GM21529 (cell line): ENCODE results near the gene C3orf70.

Source experiments
- ATAC-seq: cut with Tn5 transposase; IDR thresholded peaks from one replicate; pipeline ENCODE4 v1.9.1; 2021; ENCODE audit not compliant: unreplicated experiment

The C3orf70 gene

GRCh38 chr3:185152410-185153170, at the start of gene C3orf70:
C3orf70 (minus strand) TSS chr3:185153060; CDS start chr3:185152823, 237 bp downstream.
- no peak for ATAC-seq

GRCh38 chr3:185200639-185201038, 47.8 kb upstream of the C3orf70 start:
- ATAC-seq, result no peak

GRCh38 chr3:185199671-185200070, 46.8 kb upstream of the C3orf70 start:
- no peak for ATAC-seq

GRCh38 chr3:185199206-185199605, 46.3 kb upstream of the C3orf70 start:
- ATAC-seq, result no peak

GRCh38 chr3:185197068-185197467, 44.2 kb upstream of the C3orf70 start:
- no peak for ATAC-seq

- ATAC-seq, result no peak
These were observed 42.8 kb upstream of the C3orf70 start for GRCh38 chr3:185195652-185196051.

- ATAC-seq, result no peak
These were observed 36.0 kb upstream of the C3orf70 start for GRCh38 chr3:185188816-185189215.

- ATAC-seq, result no peak
These were observed 34.5 kb upstream of the C3orf70 start for GRCh38 chr3:185187391-185187790.

GRCh38 chr3:185176750-185177359, 24.0 kb upstream of the C3orf70 start:
- ATAC-seq, result no peak

GRCh38 chr3:185175370-185175987, 22.6 kb upstream of the C3orf70 start:
- peak; percentile 87 for ATAC-seq

GRCh38 chr3:185172086-185173049, 19.5 kb upstream of the C3orf70 start:
- ATAC-seq, result no peak

- ATAC-seq, result no peak
These were observed 11.8 kb upstream of the C3orf70 start for GRCh38 chr3:185164428-185165217.

GRCh38 chr3:185162634-185163033, 9.8 kb upstream of the C3orf70 start:
- ATAC-seq, result no peak

GRCh38 chr3:185161761-185162160, 8.9 kb upstream of the C3orf70 start:
- no peak for ATAC-seq

- no peak for ATAC-seq
These were observed 4.5 kb upstream of the C3orf70 start for GRCh38 chr3:185157347-185157746.

GRCh38 chr3:185155678-185156077, 2.8 kb upstream of the C3orf70 start:
- no peak for ATAC-seq

- no peak for ATAC-seq
These were observed 1.2 kb upstream of the C3orf70 start for GRCh38 chr3:185153861-185154629.

- no peak for ATAC-seq
These were observed 411 bp upstream of the C3orf70 start for GRCh38 chr3:185153171-185153771.

- ATAC-seq, result no peak
These were observed 873 bp downstream of the C3orf70 start for GRCh38 chr3:185151964-185152409.
